ENCODE results near the gene ACER1. TPM values are rescaled to one million over a fixed set of nuclear protein-coding genes. Genes with fewer than 3 reads are reported as not detected.

Gene ACER1
- total RNA-seq, 1 donor from 2014 or later, result not detected

- Mint-ChIP-seq H3K9me3 (ENCODE audit: unreplicated experiment) (no peaks in the 10 kb centered on the region), H3K36me3 (ENCODE audit: unreplicated experiment) (peaks cover 15% of the 10 kb centered on the region), H3K27me3 (ENCODE audit: unreplicated experiment) (no peaks in the 10 kb centered on the region), H3K4me3 (ENCODE audit: unreplicated experiment) (no peak overlapping the region), H3K4me1 (ENCODE audit: unreplicated experiment) (peaks cover 23% of the 10 kb centered on the region), H3K27ac (ENCODE audit: unreplicated experiment) (peak overlapping the region; percentile 97)
- DNase-seq (ENCODE audit: extremely low spot score, unreplicated experiment), result no peak
- TF ChIP-seq CTCF (IDR thresholded peaks at IDR 0.05), result no peak
Measured at GRCh38 chr19:6264803-6265202, 68.6 kb downstream of the ACER1 start.

- H3K4me1 Mint-ChIP-seq (ENCODE audit: unreplicated experiment), result peaks cover 25% of the 10 kb centered on the region
- DNase-seq (ENCODE audit: extremely low spot score, unreplicated experiment), result no peak
- no peaks in the 10 kb centered on the region for H3K9me3 Mint-ChIP-seq (ENCODE audit: unreplicated experiment)
- H3K36me3 Mint-ChIP-seq (ENCODE audit: unreplicated experiment), result peaks cover 14% of the 10 kb centered on the region
- H3K4me3 Mint-ChIP-seq (ENCODE audit: unreplicated experiment), result peak overlapping the region; percentile 63
- no peaks in the 10 kb centered on the region for H3K27me3 Mint-ChIP-seq (ENCODE audit: unreplicated experiment)
- peak overlapping the region; percentile 97 for H3K27ac Mint-ChIP-seq (ENCODE audit: unreplicated experiment)
- TF ChIP-seq CTCF (IDR thresholded peaks at IDR 0.05), result no peak
Measured at GRCh38 chr19:6263735-6264444, 69.5 kb downstream of the ACER1 start.

GRCh38 chr19:6263306-6263705, 70.1 kb downstream of the ACER1 start:
- Mint-ChIP-seq H3K4me3 (ENCODE audit: unreplicated experiment) (peak overlapping the region; percentile 18), H3K9me3 (ENCODE audit: unreplicated experiment) (no peaks in the 10 kb centered on the region), H3K36me3 (ENCODE audit: unreplicated experiment) (peaks cover 12% of the 10 kb centered on the region), H3K27me3 (ENCODE audit: unreplicated experiment) (no peaks in the 10 kb centered on the region), H3K27ac (ENCODE audit: unreplicated experiment) (peak overlapping the region; percentile 97), H3K4me1 (ENCODE audit: unreplicated experiment) (peaks cover 25% of the 10 kb centered on the region)
- no peak for TF ChIP-seq CTCF (IDR thresholded peaks at IDR 0.05)
- no peak for DNase-seq (ENCODE audit: extremely low spot score, unreplicated experiment)

- no peak for DNase-seq (ENCODE audit: extremely low spot score, unreplicated experiment)
- no peak for TF ChIP-seq CTCF (IDR thresholded peaks at IDR 0.05)
- H3K27me3 Mint-ChIP-seq (ENCODE audit: unreplicated experiment), result no peaks in the 10 kb centered on the region
- H3K4me1 Mint-ChIP-seq (ENCODE audit: unreplicated experiment), result peaks cover 26% of the 10 kb centered on the region
- no peak overlapping the region for H3K4me3 Mint-ChIP-seq (ENCODE audit: unreplicated experiment)
- no peaks in the 10 kb centered on the region for H3K9me3 Mint-ChIP-seq (ENCODE audit: unreplicated experiment)
- peak overlapping the region; percentile 34 for H3K27ac Mint-ChIP-seq (ENCODE audit: unreplicated experiment)
- peaks cover 12% of the 10 kb centered on the region for H3K36me3 Mint-ChIP-seq (ENCODE audit: unreplicated experiment)
Measured at GRCh38 chr19:6262519-6262918, 70.9 kb downstream of the ACER1 start.

- H3K4me1 Mint-ChIP-seq (ENCODE audit: unreplicated experiment), result peaks cover 26% of the 10 kb centered on the region
- no peak for TF ChIP-seq CTCF (IDR thresholded peaks at IDR 0.05)
- H3K36me3 Mint-ChIP-seq (ENCODE audit: unreplicated experiment), result peaks cover 13% of the 10 kb centered on the region
- H3K27me3 Mint-ChIP-seq (ENCODE audit: unreplicated experiment), result no peaks in the 10 kb centered on the region
- no peak for DNase-seq (ENCODE audit: extremely low spot score, unreplicated experiment)
- H3K9me3 Mint-ChIP-seq (ENCODE audit: unreplicated experiment), result no peaks in the 10 kb centered on the region
- no peak overlapping the region for H3K27ac Mint-ChIP-seq (ENCODE audit: unreplicated experiment)
- H3K4me3 Mint-ChIP-seq (ENCODE audit: unreplicated experiment), result no peak overlapping the region
Measured at GRCh38 chr19:6261883-6262282, 71.5 kb downstream of the ACER1 start.

All from osteocyte (in vitro differentiated cells).